GM12801 (cell line): ENCODE measurements around the gene KLK6.

Experiments
- CTCF ChIP-seq: IDR thresholded peaks from one replicate; pipeline ENCODE4 v1.5.1; 2011; ENCODE audit warnings: control low read depth; ENCODE audit not compliant: insufficient read length; ENCODE audit errors: extremely low read depth

Gene KLK6

GRCh38 chr19:51010066-51010795 is 40.8 kb upstream of the KLK6 start:
- no peak for TF ChIP-seq CTCF

GRCh38 chr19:51009061-51009891 is 39.9 kb upstream of the KLK6 start:
- no peak for TF ChIP-seq CTCF

- no peak for TF ChIP-seq CTCF
Observed at GRCh38 chr19:51007488-51007887, 38.1 kb upstream of the KLK6 start.

DNA sequence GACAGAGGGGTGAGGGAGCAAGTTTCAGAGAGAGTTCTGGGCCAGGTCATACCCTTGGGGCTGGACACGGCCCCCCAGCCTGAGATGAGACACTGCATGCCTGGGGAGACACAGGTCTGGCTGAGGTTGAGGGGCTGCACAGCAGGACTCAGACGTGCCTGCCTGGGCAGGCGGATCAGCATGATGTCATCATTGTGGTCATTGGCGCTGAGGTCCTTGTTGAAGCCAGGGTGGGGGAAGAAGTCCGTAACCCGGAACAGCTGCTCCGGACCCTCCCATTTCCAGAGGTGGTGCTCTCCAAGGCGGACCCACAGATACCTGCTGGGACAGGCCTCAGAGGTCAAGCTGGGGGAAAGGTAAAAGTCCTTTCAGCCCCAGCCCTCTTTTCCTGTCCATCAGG is 37.0 kb upstream of the KLK6 start:
- TF ChIP-seq CTCF: no peak

DNA sequence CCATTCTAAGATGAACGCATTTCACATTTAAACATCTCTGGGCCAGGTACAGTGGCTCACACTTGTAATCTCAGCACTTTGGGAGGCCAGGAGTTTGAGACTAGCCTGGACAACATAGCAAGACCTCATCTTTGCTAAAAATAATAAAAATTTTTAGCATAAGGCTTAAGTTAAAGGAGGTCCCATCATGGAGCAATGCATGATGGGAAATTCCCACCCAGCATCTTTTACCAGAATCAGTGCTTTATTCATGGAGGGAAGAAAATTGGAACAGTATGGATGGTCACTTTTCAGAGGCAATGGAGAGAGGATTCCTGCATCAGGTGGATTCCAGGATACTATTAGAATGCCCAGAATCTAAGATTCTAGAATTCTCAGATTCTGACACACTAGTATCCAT is 35.9 kb upstream of the KLK6 start:
- no peak for TF ChIP-seq CTCF

DNA sequence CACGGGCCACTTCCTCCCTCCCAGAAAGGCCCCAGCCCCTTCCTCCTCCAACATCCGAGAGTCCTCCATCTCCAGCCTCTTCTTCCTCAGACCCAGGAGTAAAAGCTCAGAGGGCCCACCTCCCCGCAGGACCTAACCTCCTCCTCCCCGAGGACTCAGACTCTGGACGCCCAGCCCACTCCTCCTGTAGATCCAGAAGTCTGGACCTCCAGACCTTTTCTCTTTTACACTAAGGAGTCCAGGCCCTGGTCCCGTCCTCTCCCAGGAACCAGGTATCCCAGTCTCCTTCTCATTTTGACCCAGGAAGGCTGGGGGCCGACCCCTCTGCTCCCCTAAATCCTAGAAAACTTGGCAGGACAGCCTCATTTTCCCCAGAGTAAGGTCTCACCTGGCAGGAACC is 33.9 kb upstream of the KLK6 start:
- no peak for TF ChIP-seq CTCF

- no peak for TF ChIP-seq CTCF
Observed at GRCh38 chr19:51002542-51003311, 33.3 kb upstream of the KLK6 start.
